DND-41 (cell line): ENCODE data around the gene BACH2.

Source experiments
- ATAC-seq: fragments of 200-7000 bp; cut with Tn5 transposase; 3 replicates; pipeline ENCODE4 v1.9.1; 2021; ENCODE audit warnings: low read depth; ENCODE audit not compliant: insufficient read depth
- DNase-seq: peaks from one replicate; pipeline ENCODE4 v3.0.0-alpha.2; 2020
- H2AFZ ChIP-seq: 2 replicates; pipeline ENCODE4 v1.6.0; 2012; ENCODE audit warnings: low read depth, low read length
- H3K27ac ChIP-seq: 2 replicates; pipeline ENCODE4 v1.5.1; 2012; ENCODE audit warnings: low read length, inconsistent platforms
- H3K27me3 ChIP-seq: fragments of 200-600 bp; sonication (generic); 2 replicates; pipeline ENCODE4 v1.6.0; 2012; ENCODE audit warnings: low read length, mild to moderate bottlenecking, inconsistent platforms; ENCODE audit not compliant: insufficient read depth, poor library complexity
- H3K36me3 ChIP-seq: 2 replicates; pipeline ENCODE4 v1.5.1; 2012; ENCODE audit warnings: low read length, inconsistent platforms; ENCODE audit not compliant: insufficient read depth
- H3K4me1 ChIP-seq: 2 replicates; pipeline ENCODE4 v1.5.1; 2012; ENCODE audit warnings: mild to moderate bottlenecking, low read length; ENCODE audit not compliant: insufficient read depth
- H3K4me2 ChIP-seq: 2 replicates; pipeline ENCODE4 v1.6.0; 2012; ENCODE audit warnings: mild to moderate bottlenecking, moderate library complexity, low read length, inconsistent platforms; ENCODE audit not compliant: insufficient read depth
- H3K4me3 ChIP-seq, 2 experiments: fragments of 200-600 bp in 1 of 2; shearing (Covaris generic) in 1 of 2; 2 replicates each; pipeline ENCODE4 v1.5.1; 2012 to 2016; ENCODE audit warnings: inconsistent platforms in 2 of 2, low read length in 2 of 2, mild to moderate bottlenecking in 2 of 2, low read depth in 1 of 2, moderate library complexity in 1 of 2
- H3K79me2 ChIP-seq: 2 replicates; pipeline ENCODE4 v1.6.0; 2012; ENCODE audit warnings: low read length, inconsistent platforms; ENCODE audit not compliant: insufficient read depth
- H3K9ac ChIP-seq: 2 replicates; pipeline ENCODE4 v1.6.0; 2012; ENCODE audit warnings: low read depth, mild to moderate bottlenecking, inconsistent platforms, low read length, moderate library complexity
- H3K9me3 ChIP-seq: 2 replicates; pipeline ENCODE4 v1.5.1; 2012; ENCODE audit warnings: low read length, moderate library complexity, mild to moderate bottlenecking, inconsistent platforms; ENCODE audit not compliant: insufficient read depth, severe bottlenecking
- H4K20me1 ChIP-seq: 2 replicates; pipeline ENCODE4 v1.6.0; 2012; ENCODE audit warnings: low read length; ENCODE audit not compliant: insufficient read depth
- CTCF ChIP-seq: IDR thresholded peaks from 2 replicates; pipeline ENCODE4 v1.5.1; 2012; ENCODE audit warnings: borderline replicate concordance, low read length, moderate library complexity, mild to moderate bottlenecking; ENCODE audit not compliant: poor library complexity, severe bottlenecking; ENCODE audit errors: extremely low read depth
- EZH2 ChIP-seq: IDR thresholded peaks from 3 replicates; pipeline ENCODE4 v1.6.1; 2012; ENCODE audit warnings: borderline replicate concordance, low read depth, mild to moderate bottlenecking, moderate library complexity, low read length, inconsistent platforms; ENCODE audit not compliant: severe bottlenecking

The BACH2 gene

GRCh38 chr6:89966228-89966544, 330.5 kb downstream of the BACH2 start:
- no peak overlapping the region for H3K4me2 ChIP-seq
- no peaks in the 10 kb centered on the region for H3K36me3 ChIP-seq
- H2AFZ ChIP-seq: no peak overlapping the region
- H4K20me1 ChIP-seq: no peaks in the 10 kb centered on the region
- H3K79me2 ChIP-seq: no peaks in the 10 kb centered on the region
- no peak overlapping the region for H3K27ac ChIP-seq
- H3K27me3 ChIP-seq: no peaks in the 10 kb centered on the region
- no peaks in the 10 kb centered on the region for H3K9me3 ChIP-seq
- H3K9ac ChIP-seq: no peak overlapping the region
- DNase-seq (no peak), ATAC-seq (no peak)
- H3K4me3 ChIP-seq: no peak overlapping the region
- peaks cover 7% of the 10 kb centered on the region for H3K4me1 ChIP-seq
- TF ChIP-seq CTCF (no peak), EZH2 (no peak)

DNA sequence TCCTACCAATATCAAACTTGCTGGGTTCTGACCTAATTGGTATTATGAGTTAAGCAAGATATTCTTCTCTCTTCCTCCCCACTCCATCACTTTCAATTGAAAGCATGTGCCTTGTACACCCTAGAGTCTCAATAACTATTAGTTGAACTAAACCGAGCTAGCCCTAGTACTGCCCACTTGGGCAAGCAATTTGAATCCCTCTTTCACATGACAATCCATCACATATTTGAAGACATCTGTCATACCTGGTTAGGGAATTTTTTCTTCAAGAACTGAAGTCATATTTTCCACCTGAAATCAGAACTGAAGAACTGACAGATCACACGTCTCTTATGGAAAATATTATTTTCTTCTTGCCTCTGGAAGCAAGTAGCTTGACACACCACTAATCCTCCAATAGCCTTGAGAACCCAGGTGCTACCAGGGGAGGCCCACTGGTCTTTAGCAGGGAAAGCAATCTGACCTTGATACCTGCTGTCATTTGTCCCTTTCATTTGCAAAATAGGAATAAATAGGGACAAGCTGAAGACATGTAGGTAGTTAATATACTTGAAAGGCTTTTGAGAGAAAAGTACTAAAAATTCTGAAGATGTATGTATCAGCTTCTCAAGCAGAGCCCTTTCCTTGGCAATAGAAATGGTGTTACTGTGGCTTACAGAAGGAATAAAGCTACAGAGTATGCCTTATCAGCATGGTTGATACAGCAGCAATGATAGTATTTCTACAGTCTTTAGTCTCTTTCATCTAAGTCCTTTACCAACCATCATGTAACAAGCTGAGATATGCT, 331.0 kb downstream of the BACH2 start:
- Histone ChIP-seq H3K4me1 (0 out of 2 replicates have a peak, but pooled peaks cover 2% of the 10 kb centered on the region), H3K36me3 (no peaks in the 10 kb centered on the region), H3K27ac (no peak overlapping the region), H3K9ac (no peak overlapping the region), H2AFZ (no peak overlapping the region), H3K79me2 (no peaks in the 10 kb centered on the region), H3K4me2 (no peak overlapping the region), H4K20me1 (no peaks in the 10 kb centered on the region), H3K27me3 (no peaks in the 10 kb centered on the region), H3K4me3 (no peak overlapping the region), H3K9me3 (no peaks in the 10 kb centered on the region)
- TF ChIP-seq CTCF (no peak), EZH2 (no peak)
- ATAC-seq (no peak), DNase-seq (no peak)

DNA sequence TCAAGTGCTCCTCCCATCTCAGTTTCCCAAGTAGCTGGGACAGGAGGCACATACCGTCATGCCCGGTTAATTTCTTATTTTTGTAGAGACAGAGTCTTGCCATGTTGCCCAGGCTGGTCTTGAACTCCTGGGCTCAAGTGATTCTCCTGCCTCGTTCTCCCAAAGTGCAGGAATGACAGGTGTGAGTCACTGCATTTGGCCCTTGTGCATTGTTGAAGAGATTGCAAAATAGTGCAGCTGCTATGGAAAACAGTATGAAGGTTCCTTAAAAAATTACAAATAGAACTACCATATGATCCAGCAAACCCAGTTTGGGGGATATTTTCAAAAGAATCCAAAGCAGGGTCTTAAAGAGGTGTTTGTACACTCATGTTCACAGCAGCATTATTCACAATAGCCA, 333.3 kb downstream of the BACH2 start:
- no peak overlapping the region for H3K4me2 ChIP-seq
- no peaks in the 10 kb centered on the region for H3K9me3 ChIP-seq
- H4K20me1 ChIP-seq: no peaks in the 10 kb centered on the region
- H3K4me3 ChIP-seq: no peak overlapping the region
- no peaks in the 10 kb centered on the region for H3K27me3 ChIP-seq
- TF ChIP-seq CTCF (no peak), EZH2 (no peak)
- H3K79me2 ChIP-seq: no peaks in the 10 kb centered on the region
- no peak overlapping the region for H3K9ac ChIP-seq
- no peaks in the 10 kb centered on the region for H3K36me3 ChIP-seq
- H3K27ac ChIP-seq: no peak overlapping the region
- no peaks in the 10 kb centered on the region for H3K4me1 ChIP-seq
- no peak for DNase-seq
- H2AFZ ChIP-seq: no peak overlapping the region
- no peak for ATAC-seq

- no peaks in the 10 kb centered on the region for H3K27me3 ChIP-seq
- H3K9ac ChIP-seq: no peak overlapping the region
- TF ChIP-seq CTCF (no peak), EZH2 (no peak)
- H3K9me3 ChIP-seq: no peaks in the 10 kb centered on the region
- no peak for DNase-seq
- no peak overlapping the region for H2AFZ ChIP-seq
- no peak overlapping the region for H3K27ac ChIP-seq
- H3K79me2 ChIP-seq: no peaks in the 10 kb centered on the region
- no peaks in the 10 kb centered on the region for H3K36me3 ChIP-seq
- no peaks in the 10 kb centered on the region for H3K4me1 ChIP-seq
- ATAC-seq: no peak
- no peaks in the 10 kb centered on the region for H4K20me1 ChIP-seq
- H3K4me3 ChIP-seq: no peak overlapping the region
- no peak overlapping the region for H3K4me2 ChIP-seq
Observed at GRCh38 chr6:89961481-89961880, 335.2 kb downstream of the BACH2 start.
